Keratinocyte (primary cell): ENCODE measurements around the gene RPL18.

Source experiments
- CTCF ChIP-seq, 3 experiments: IDR thresholded peaks in 1 of 3; conservative IDR thresholded peaks in 1 of 3; optimal IDR thresholded peaks in 1 of 3; 2 replicates in 2 of 3; 3 replicates in 1 of 3; pipeline versions ENCODE3 to v1.5.1; 2011; ENCODE audit warnings: low read length in 3 of 3, mild to moderate bottlenecking in 3 of 3, moderate library complexity in 2 of 3, control low read depth in 1 of 3, inconsistent platforms in 1 of 3; ENCODE audit not compliant: insufficient read depth in 2 of 3; ENCODE audit errors: extremely low read depth in 1 of 3
- EZH2 ChIP-seq: IDR thresholded peaks from one replicate; pipeline ENCODE4 v1.6.1; 2012; ENCODE audit warnings: inconsistent platforms, mild to moderate bottlenecking, low read length, moderate library complexity

- TF ChIP-seq CTCF (optimal IDR thresholded peaks at IDR 0.05 in 1 of 3, IDR thresholded peaks at IDR 0.05 in 1 of 3, conservative IDR thresholded peaks at IDR 0.05 in 1 of 3; ENCODE audit: extremely low read depth in 1 of 3, insufficient read depth in 2 of 3, low read length in 3 of 3) (no peak), EZH2 (no peak)
Measured at GRCh38 chr19:48634424-48635262, 15.7 kb upstream of the RPL18 start.
